Measurements from ENCODE around the gene PRAMEF1.
"Not testable (repeated sequence)": the region's sequence is repeated elsewhere in the genome, so short reads cannot be mapped to it uniquely, and the experiment has no call there.

The PRAMEF1 gene, protein sequence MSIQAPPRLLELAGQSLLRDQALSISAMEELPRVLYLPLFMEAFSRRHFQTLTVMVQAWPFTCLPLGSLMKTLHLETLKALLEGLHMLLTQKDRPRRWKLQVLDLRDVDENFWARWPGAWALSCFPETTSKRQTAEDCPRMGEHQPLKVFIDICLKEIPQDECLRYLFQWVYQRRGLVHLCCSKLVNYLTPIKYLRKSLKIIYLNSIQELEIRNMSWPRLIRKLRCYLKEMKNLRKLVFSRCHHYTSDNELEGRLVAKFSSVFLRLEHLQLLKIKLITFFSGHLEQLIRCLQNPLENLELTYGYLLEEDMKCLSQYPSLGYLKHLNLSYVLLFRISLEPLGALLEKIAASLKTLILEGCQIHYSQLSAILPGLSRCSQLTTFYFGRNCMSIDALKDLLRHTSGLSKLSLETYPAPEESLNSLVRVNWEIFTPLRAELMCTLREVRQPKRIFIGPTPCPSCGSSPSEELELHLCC

DNA sequence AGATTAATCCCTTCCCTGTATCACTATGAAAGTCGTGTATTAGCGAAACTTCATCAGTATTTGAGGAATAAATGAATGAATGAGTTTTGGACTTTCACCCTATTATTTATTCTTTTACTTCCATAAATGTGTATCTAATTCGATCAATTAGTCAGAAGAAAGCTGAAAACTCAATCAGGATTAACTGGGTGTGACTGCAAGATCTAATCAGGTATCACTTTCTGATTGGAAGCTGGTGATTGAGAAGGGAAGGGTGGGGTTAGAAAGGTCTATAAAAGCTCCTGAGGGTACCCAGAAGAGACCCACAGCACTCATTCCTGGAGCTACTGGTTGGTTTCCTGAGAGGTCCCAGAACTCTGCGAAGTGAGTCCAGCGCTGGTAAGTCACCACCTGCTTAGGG is at the start of gene PRAMEF1:
TSS of gene PRAMEF1 (plus strand) at position 301 of the 400 bp plus-strand sequence. CDS start 1,831 bp downstream, outside the sequence.
- not testable (repeated sequence) for DNase-seq (ENCODE audit: low read depth in 2 of 2)

DNA sequence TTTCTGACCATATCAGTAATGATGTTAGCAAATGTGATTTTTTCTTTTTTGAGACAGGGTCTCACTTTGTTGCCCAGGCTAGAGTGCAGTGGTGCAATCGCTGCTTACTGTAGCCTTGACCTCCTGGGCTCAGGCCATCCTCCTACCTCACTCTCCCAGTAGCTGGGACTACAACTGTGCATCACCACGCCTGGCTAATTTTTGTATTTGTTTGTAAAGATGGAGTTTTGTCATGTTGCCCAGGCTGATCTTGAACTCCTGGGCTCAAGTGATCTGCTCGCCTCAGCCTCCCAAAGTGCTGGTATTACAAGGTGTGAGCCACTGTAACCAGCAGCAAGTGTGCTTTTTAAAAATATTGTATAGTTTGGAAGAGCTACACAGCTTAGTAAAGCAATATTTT is 49.3 kb upstream of the PRAMEF1 start:
- no peak for DNase-seq (ENCODE audit: low read depth in 2 of 2)

DNA sequence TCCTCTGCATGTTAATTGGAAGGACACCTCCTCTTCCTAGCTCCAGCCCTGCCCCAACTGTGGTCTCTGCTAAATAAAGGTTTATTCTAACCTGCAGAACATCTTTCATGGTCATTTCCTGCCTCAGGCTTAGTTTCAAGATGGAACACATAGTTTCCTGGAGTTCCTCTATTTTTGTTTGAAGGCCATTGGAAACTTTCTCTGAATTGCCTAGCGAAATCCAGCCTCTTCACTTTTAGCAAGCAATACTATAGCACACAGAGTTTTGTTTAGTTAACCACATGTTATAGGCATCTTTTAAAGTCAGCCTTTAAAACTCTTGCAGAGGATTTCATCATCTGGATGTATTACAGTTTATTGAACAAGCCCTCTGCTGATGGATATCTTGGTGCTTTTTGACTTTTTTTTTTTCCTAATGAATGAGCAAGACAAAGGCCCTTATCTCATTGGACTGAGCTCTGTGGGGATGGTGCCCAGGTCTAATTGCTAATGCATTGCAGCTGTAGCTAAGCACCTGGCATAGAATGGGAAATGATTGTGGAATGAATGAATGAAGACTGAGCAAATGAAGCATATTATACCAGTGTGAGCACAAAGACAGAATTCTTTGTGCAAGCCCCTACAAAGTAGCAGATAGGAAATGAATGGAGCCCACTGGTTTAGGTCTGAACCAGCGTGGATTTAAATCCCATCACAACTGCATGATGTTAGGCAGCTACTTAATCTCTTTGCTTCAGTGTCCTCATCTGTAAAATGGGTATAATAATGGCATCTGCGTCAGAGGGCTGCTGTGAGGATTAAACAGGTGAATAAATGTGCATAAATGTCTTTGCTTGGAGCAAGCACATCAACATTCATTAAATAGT is 45.8 kb upstream of the PRAMEF1 start:
- no peak for DNase-seq (ENCODE audit: low read depth in 2 of 2)

DNA sequence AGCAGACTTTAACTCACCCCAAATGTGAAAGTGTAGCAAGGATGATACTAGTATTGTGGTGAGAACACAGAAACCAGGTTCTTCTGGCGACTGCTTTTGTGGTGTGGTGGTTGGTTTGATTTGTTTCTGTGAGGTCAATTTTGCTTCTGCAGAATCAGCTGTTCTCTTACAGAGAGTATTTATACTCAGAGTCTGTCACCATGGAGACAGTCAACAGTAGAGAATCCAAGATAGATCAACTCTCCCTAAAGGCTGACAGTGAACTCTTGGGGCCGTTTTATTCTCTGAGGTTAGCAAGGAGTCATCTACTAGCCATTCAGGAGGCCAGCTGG is 45.2 kb upstream of the PRAMEF1 start, which contains the start of gene CFAP107:
TSS of gene CFAP107 (plus strand) at position 209 of the 332 bp plus-strand sequence. CDS start 231 bp downstream, outside the sequence.
- DNase-seq (ENCODE audit: low read depth in 2 of 2), result no peak

DNA sequence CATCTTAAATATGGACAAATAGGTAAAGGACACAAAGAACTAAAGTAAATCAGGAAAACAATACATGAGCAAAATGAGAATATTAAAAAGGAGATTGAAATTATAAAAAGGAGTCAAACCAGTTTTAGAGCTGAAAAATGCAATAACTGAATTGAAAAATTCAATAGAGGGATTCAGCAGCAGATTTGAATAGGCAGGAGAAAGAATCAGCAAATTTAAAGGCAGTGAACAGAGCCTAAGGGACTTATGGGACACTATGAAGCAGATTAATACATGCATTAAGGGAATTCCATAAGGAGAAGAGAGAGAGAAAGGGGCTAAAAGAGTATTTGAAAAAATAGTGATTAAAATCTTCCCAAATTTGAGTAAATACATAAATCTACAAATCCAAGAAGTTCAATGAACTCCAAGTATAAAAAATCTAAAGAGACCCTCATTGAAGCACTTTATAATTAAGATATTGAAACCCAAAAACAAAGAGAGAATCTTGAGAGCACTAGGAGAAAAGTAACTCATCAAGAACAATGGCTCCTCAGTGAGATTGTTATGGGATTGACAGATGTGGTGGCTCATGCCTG is 42.3 kb upstream of the PRAMEF1 start:
- DNase-seq (ENCODE audit: low read depth in 2 of 2), result no peak

DNA sequence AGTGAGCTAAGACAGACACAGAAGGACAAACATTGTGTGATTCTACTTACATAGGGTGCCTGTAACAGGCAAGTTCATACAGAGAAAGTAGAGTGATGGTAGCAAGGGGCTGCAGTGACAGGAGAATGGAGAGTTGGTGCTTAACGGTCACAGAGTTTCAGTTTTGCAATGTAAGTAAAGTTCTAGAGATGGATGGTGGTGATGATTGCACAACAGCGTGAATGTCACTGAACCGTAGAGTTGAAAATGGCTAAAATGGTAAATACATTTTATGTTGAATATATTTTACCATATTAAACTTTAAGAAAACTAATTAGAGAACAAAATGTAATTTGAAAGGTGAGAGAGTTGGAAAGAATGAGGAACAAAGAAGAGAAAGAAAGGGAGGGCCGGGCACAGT is 36.5 kb upstream of the PRAMEF1 start:
- no peak for DNase-seq (ENCODE audit: low read depth in 2 of 2)

DNA sequence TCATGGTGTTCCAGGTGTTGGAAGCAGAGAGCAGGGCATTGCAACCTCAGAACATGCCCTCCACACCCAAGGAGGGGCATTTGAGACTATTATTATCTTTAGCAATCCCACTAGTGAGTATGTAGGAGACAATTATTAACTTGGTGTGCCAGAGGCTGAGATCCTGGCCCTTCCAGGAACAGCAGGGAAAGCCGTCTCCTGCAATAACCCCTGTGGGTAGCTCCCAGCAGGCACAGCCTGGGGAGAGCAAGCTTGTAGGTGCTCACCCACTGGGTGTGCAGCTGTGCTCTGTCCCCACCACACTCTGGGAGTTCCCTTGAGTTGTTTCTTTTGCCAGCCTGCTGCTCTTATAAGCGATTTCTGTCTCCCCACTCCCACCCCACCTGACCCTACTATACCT is 34.9 kb upstream of the PRAMEF1 start:
- DNase-seq (ENCODE audit: low read depth in 2 of 2), result no peak

DNA sequence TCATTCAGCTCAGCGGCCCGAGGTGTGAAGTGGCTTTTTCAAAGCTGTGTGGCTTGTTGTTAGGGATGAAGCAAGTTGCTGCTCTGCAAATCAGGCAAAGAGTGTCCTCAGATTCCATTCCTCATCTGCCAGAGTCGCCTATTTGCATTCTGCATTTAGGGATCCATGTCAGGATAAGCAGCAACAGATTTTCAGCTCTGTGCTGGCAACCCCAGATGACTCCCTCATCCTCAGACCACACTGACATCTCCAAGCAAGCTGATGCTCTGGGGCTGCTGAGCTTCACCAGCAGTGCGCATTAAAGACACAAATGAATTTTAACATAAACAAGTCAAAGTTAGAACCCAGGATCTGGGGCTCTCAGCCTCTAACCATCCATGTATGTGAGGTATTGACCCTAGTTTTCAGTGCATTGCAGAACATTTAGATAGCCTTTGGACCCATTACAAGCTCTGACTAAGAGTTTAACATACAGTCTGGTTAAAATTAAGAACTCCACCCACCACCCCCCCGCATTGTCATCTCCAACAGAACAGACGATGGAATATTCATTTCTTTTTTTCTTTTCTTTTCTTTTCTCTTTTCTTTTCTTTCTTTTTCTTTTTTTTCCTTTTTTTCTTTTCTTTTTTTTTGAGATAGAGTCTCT is 34.3 kb upstream of the PRAMEF1 start:
- no peak for DNase-seq (ENCODE audit: low read depth in 2 of 2)

DNA sequence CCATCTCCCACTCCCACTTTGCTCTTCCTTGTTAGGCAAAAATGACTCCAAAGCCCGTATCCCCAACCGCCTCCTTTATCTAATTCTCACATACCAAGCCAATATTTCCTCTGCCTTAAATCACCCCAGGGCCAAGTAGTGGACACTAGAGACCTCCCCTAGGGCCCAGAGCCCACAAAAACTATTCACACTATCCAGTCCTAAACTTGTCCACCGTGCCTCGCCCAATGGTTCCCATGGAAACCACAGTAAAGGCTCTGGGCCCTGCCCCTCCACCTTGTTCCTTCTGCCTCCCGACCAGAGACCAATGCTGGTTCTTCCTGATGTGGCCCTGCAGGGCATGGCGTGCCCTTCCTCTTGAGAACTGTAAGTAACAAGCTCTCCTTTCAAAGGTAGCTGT is 33.4 kb upstream of the PRAMEF1 start:
- DNase-seq (ENCODE audit: low read depth in 2 of 2), result no peak

DNA sequence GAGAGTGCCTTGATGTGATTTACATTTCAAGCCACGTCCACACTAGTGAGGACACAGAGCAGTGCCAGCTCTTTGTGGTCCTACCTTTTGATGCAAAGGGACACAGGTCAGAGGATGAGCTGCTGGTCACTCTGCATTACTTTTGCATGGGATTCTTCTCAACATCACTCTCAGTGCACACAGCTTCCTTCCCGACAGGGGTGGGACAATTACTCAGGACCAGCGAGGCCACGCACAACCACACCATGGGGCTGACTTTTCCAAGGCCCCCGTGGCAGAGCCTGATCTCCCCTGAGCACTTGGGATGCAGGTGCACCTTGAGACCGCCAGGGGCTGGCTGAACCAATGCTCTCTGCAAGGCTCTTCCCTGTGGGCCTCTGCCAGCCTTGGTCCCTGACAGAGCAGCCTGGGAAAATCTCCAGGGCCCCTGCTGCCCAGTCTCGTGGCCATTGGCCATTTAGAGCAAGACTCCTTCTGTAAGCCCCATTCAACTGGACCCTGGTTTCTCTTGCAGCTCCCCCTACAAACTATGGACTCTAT is 30.9 kb upstream of the PRAMEF1 start:
- no peak for DNase-seq (ENCODE audit: low read depth in 2 of 2)

DNA sequence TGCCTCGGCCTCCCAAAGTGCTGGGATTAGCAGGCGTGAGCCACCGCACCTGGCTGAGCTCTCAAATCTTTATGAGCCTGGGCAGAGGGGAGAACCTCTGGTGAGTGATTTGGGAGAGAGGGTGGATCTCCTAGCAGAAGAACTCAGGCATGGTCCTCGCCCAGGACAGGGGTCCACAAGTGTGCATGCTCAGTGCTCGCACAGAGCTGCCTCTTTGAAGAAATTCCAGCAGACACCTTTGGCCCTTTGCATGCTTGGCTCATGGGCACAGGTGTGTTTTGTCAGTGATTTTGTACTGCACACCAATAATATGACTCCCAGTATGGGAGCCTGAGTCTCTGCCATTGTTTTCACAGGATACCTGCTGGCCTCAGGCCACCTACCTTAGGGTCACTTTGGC is 29.4 kb upstream of the PRAMEF1 start:
- DNase-seq (ENCODE audit: low read depth in 2 of 2), result no peak

DNA sequence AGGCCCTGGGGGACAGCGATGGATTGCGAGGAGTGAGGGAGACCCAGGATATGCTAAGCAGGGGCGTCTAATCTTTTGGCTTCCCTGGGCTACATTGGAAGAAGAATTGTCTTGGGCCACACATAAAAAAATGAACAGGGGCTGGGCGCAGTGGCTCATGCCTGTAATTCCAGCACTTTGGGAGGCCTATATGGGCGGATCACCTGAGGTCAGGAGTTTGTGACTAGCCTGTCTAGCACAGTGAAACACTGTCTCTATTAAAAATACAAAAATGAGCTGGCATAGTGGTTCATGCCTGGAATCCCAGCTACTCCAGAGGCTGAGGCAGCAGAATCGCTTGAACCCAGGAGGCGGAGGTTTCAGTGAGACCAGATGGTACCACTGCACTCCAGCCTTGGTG is 28.4 kb upstream of the PRAMEF1 start:
- no peak for DNase-seq (ENCODE audit: low read depth in 2 of 2)

DNA sequence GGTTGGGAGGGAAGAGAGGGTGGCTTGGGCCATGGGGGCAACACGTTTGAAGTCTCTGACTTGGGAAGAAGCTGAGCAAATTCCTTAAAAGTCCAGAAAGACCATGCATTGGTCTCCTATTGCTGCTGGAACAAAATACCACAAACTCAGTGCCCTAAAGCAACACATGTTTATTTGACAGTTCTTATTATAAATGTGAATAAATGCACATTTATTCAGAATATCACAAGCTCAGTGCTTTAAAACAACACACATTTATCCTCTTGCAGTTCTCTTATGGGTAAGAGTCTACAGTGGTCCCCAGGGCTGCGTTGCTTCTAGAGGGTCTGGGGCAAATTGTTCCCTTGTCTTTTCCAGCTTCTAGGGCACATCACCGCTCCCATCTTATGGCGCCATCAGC is 27.7 kb upstream of the PRAMEF1 start:
- DNase-seq (ENCODE audit: low read depth in 2 of 2), result no peak

DNA sequence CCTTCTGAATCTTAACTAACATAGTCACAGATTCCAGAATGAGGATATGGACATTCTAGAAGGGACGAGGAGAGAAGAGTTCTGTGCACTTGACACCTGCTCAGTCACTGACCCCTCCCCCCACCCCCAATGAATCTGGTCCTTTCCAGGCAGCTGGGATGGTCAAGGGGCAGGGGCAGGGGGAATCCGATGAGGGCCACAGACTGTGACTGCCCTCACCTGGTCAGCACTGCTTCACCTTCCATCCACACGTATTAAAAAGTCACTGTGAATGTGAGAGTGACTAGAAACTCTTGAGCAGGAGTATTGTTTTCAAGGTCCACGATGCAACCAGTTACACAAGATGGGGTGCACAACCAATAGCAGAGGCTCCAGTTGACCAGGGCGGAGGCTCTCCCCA is 27.2 kb upstream of the PRAMEF1 start:
- DNase-seq (ENCODE audit: low read depth in 2 of 2), result no peak

DNA sequence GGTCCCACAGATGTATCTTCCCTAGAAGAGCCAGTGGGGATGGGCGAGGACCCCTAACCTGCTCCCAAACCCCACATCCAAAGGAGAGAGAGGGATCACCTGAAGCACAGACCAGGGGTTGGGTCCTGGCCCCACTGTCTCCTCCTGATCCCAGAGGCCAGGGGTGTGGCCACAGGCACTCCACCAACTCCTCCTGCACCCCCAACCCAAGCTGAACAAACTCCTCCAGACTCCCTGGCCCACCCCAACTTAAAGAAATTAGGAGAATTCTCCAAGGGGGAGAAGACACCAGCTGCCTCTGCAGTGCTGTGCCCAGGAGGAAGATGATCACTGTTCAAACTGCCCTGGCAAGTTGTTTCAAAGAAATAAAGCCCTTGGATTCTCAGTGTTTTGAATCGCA is 22.2 kb upstream of the PRAMEF1 start:
- no peak for DNase-seq (ENCODE audit: low read depth in 2 of 2)

DNA sequence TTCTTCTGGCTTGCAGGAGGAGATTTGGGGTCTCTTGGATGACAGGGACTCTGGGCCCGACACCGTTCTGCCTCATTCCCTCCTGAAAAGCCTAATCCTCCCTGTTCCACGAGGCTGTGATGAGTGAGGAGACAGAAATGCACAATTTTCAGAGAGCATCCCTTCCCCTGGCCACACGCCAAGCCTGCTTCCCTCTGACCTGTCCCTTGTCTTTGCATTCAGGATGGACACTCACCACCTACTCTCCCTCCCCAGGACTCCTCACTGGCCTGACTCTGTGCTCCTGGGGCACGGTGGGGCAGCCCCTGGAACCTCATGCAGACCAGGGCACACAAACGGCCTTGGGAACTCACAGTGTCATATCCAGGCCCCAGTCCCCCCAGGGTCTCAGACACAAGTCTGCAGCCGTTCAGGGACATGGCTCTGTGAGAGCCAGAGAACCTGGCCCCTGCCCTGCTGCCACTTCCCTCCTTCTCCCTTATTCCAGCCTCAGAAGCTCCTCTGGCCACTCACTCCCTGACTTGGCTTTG is 21.2 kb upstream of the PRAMEF1 start:
- DNase-seq (ENCODE audit: low read depth in 2 of 2), result no peak

DNA sequence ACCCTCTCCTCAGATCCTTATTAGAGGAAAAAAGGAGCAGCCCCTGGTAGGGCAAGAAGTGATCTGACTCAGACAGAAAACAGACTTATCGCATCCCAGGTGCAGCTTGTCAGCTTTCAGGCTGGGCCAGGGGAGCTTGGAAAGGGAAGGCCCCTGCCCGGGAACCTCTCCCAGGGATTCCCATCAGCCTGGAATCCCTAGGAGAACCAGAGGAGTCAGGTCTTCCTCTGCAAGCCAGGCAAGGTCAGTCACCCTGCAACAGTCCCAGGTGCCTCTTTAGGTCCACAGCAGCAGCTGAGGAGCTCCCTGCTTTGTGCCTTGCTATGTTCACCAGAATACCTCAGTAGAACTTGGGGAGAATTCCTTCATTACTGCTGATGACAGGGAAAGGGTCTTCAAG is 20.6 kb upstream of the PRAMEF1 start:
- no peak for DNase-seq (ENCODE audit: low read depth in 2 of 2)

DNA sequence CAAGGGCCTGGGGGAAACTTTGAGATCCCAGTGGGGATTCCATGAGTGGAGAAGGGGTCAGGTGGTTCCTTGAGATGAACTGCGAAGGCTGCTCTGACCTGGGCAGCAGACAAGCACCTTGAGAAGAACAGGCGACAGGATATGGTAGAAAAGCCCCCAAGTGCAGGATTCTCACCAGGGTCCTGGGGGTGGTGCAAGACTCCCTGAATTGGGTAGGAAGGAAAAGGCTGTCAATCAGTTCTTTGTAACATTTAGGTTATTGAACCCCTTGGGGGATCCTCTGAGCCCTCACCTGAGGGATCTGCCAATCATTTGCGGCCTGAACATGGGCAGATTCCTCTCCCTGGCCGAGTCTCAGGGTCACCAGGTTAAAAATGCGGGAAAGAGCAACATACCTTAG is 20.0 kb upstream of the PRAMEF1 start:
- no peak for DNase-seq (ENCODE audit: low read depth in 2 of 2)

DNA sequence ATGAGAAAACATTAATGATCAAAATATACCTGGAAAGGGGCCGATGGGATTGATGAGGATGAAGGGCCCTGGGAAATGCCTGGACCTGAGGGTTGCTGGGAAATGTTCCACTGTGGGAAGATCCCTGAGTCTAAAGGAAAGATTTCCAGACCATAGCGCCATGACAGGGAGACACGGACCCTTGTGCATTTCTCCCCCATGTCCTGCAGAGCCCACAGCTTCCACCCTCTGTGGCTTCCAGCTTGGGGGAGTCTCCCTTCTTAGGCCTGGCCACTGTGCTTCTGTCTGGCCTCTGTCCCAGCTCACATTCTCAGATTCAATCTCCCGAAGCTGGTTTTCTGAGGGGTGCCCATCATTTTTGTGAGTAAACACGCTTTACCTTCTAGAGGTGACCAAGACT is 18.7 kb upstream of the PRAMEF1 start:
- DNase-seq (ENCODE audit: low read depth in 2 of 2), result no peak

DNA sequence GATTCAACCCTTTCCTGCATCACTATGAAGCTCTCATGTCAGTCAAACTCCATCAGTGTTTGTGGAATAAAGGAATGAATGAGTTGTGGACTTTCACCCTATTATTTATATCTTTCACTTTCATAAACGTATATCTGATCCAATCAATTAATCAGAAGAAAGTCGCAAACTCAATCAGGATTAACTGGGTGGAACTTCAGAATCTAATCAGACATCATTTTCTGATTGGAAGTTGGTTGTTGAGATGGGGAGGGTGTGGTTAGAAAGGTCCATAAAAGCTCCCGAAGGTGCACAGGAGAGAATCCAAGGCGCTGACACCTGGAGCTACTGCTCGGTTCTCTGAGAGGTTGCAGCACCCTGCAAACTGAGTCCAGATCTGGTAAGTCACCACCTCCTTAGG is 17.8 kb upstream of the PRAMEF1 start, which contains the start of gene PRAMEF12:
TSS of gene PRAMEF12 (plus strand) at position 301 of the 400 bp plus-strand sequence. CDS start 1,130 bp downstream, outside the sequence.
- DNase-seq (ENCODE audit: low read depth in 2 of 2), result no peak

DNA sequence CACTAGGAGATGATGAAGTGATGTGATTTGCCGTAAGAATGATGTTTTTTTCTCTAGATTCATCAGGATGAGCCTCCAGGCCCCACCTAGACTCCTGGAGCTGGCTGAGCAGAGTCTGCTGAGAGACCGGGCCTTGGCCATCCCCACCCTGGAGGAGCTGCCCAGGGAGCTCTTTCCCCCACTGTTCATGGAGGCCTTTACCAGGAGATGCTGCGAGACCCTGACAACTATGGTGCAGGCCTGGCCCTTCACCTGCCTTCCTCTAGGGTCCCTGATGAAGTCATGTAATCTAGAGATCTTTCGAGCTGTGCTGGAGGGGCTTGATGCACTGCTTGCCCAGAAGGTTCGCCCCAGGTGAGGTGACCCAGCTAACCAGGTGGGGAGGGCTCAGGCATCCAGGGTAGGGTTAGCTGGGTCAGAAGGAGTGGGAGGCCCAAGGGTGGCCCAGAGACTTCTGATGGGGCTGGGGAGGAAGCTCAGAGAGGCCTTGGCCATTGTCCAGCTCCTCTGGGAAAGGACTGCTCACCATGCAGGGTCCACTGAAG is 16.3 kb upstream of the PRAMEF1 start:
- DNase-seq (ENCODE audit: low read depth in 2 of 2), result no peak

Data from stimulated activated CD4-positive, alpha-beta T cell treated with anti-CD3 and anti-CD28 coated beads, Interleukin-1b, Interleukin-23, amount 100 ng/mL, for 1 hour (primary cell).